A549 (cell line): Measurements from ENCODE around the gene MANSC1.

Source experiments
- CHD2 ChIP-seq: fragments of 150-350 bp; IDR thresholded peaks from 2 replicates; pipeline ENCODE4 v1.6.1; 2014; ENCODE audit warnings: low read length; ENCODE audit not compliant: partially characterized antibody
- MYC ChIP-seq: IDR thresholded peaks from 2 replicates; pipeline ENCODE4 v1.6.1; 2012; ENCODE audit warnings: mild to moderate bottlenecking, inconsistent platforms, low read length, improper control_type of control experiment, borderline replicate concordance
- POLR2A ChIP-seq: IDR thresholded peaks from 2 replicates; pipeline ENCODE4 v1.6.1; 2012; ENCODE audit warnings: mild to moderate bottlenecking, low read length
- POLR2AphosphoS2 ChIP-seq: conservative IDR thresholded peaks from 2 replicates; pipeline ENCODE4 v1.6.1; 2012; ENCODE audit warnings: low read length, improper control_type of control experiment, inconsistent platforms
- RARB ChIP-seq: fragments of 250-450 bp; sonication (Bioruptor Pico); IDR thresholded peaks from 2 replicates; pipeline ENCODE4 v1.8.0; 2021; ENCODE audit warnings: mild to moderate bottlenecking, moderate library complexity
- RFX5 ChIP-seq: fragments of 450-650 bp; IDR thresholded peaks from 2 replicates; pipeline ENCODE4 v1.7.1; 2014; ENCODE audit warnings: antibody characterized with exemption, mild to moderate bottlenecking, moderate library complexity
- TP53 ChIP-seq: fragments of 250-450 bp; sonication (Bioruptor Pico); IDR thresholded peaks from 2 replicates; pipeline ENCODE4 v1.5.0; 2021; ENCODE audit warnings: mild to moderate bottlenecking, moderate library complexity
- TF ChIP-seq, protein P1 (sequence below): fragments of >200 bp; sonication (Bioruptor Twin); formaldehyde crosslinking; IDR thresholded peaks from 3 replicates; pipeline ENCODE4 v1.6.1; 2016
- TF ChIP-seq, protein P2 (sequence below): fragments of >200 bp; sonication (Bioruptor Twin); formaldehyde crosslinking; IDR thresholded peaks from 3 replicates; pipeline ENCODE4 v1.5.1; 2016

- TF ChIP-seq, protein P1, sequence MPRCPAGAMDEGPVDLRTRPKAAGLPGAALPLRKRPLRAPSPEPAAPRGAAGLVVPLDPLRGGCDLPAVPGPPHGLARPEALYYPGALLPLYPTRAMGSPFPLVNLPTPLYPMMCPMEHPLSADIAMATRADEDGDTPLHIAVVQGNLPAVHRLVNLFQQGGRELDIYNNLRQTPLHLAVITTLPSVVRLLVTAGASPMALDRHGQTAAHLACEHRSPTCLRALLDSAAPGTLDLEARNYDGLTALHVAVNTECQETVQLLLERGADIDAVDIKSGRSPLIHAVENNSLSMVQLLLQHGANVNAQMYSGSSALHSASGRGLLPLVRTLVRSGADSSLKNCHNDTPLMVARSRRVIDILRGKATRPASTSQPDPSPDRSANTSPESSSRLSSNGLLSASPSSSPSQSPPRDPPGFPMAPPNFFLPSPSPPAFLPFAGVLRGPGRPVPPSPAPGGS = no peak
- TF ChIP-seq POLR2AphosphoS2 (no peak), MYC (no peak), CHD2 (no peak), RFX5 (no peak), RARB (CRISPR knock-in tag) (no peak), TP53 (CRISPR knock-in tag) (no peak), POLR2A (no peak)
- TF ChIP-seq, protein P2, sequence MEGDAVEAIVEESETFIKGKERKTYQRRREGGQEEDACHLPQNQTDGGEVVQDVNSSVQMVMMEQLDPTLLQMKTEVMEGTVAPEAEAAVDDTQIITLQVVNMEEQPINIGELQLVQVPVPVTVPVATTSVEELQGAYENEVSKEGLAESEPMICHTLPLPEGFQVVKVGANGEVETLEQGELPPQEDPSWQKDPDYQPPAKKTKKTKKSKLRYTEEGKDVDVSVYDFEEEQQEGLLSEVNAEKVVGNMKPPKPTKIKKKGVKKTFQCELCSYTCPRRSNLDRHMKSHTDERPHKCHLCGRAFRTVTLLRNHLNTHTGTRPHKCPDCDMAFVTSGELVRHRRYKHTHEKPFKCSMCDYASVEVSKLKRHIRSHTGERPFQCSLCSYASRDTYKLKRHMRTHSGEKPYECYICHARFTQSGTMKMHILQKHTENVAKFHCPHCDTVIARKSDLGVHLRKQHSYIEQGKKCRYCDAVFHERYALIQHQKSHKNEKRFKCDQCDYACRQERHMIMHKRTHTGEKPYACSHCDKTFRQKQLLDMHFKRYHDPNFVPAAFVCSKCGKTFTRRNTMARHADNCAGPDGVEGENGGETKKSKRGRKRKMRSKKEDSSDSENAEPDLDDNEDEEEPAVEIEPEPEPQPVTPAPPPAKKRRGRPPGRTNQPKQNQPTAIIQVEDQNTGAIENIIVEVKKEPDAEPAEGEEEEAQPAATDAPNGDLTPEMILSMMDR = no peak
These were observed 15.4 kb upstream of the MANSC1 start for GRCh38 chr12:12365446-12365802.
